Spleen (tissue), 7 donors: ENCODE measurements around the gene PLSCR4.

Source experiments
- POLR2A ChIP-seq, 3 donors: fragments of 450-650 bp; IDR thresholded peaks; one replicate each; pipeline ENCODE4 v1.5.1; 2017; ENCODE audit warnings: antibody characterized with exemption in 3 of 3, mild to moderate bottlenecking in 1 of 3
- TF ChIP-seq, protein P1 (sequence below), 11 experiments: fragments of 200-600 bp in 7 of 11; fragments of 450-650 bp in 4 of 11; sonication (generic) in 4 of 11; IDR thresholded peaks in 8 of 11; conservative IDR thresholded peaks in 3 of 11; 1 replicate in 7 of 11; 2 replicates in 4 of 11; pipeline versions ENCODE4 v1.4.0 to v1.8.0; 2016 to 2021; ENCODE audit warnings: antibody characterized with exemption in 11 of 11, inconsistent platforms in 4 of 11, mild to moderate bottlenecking in 1 of 11
- donor health status: DM: no; HTN: no; CAD: no; lungs with moderate emphysema.
- donor health status: DM: no; HTN: no; CAD: no.
- donor health status: DM: no; HTN: no; CAD: no.

DNA sequence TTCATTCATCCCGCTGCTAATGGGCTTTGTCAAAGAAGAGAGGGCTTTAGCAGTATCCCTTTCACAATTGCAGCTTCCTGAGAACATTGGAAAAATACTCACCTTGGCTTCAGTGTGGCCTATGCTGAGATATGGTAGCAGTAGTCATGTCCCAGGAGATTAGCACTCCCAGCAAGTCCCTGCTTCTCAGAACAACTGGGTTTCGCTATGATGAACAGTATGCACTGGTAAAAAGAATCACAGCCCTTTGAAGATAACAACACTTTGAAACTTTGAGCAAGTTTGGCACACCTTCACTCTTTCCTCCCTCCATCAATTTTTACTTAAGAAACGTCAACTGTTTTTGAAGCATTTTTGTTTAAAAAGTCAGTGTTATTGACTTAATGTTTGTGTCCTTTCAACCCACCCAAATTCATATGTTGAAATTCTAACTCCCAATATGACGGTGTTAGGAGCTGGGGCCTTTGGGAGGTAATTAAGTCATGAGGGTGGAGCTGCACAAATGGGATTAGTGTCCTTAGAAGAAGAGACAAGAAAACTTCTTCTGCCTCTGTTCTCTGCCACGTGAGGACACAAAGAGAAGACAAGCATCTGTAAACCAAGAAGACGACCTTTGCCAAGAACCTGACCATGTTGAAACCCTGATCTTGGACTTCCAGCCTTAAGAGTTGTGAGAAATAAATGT, 17.8 kb upstream of the PLSCR4 start:
- no peak for TF ChIP-seq POLR2A (IDR thresholded peaks at IDR 0.05)
- TF ChIP-seq, protein P1, sequence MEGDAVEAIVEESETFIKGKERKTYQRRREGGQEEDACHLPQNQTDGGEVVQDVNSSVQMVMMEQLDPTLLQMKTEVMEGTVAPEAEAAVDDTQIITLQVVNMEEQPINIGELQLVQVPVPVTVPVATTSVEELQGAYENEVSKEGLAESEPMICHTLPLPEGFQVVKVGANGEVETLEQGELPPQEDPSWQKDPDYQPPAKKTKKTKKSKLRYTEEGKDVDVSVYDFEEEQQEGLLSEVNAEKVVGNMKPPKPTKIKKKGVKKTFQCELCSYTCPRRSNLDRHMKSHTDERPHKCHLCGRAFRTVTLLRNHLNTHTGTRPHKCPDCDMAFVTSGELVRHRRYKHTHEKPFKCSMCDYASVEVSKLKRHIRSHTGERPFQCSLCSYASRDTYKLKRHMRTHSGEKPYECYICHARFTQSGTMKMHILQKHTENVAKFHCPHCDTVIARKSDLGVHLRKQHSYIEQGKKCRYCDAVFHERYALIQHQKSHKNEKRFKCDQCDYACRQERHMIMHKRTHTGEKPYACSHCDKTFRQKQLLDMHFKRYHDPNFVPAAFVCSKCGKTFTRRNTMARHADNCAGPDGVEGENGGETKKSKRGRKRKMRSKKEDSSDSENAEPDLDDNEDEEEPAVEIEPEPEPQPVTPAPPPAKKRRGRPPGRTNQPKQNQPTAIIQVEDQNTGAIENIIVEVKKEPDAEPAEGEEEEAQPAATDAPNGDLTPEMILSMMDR (IDR thresholded peaks at IDR 0.05 in 8 of 11, conservative IDR thresholded peaks at IDR 0.05 in 3 of 11): no peak
